ENCODE results near the gene F2R.

Gene F2R

GRCh38 chr5:76690704-76691466, 25.0 kb upstream of the F2R start:
- DNase-seq (ENCODE audit: low read depth in 2 of 2) = no peak

DNA sequence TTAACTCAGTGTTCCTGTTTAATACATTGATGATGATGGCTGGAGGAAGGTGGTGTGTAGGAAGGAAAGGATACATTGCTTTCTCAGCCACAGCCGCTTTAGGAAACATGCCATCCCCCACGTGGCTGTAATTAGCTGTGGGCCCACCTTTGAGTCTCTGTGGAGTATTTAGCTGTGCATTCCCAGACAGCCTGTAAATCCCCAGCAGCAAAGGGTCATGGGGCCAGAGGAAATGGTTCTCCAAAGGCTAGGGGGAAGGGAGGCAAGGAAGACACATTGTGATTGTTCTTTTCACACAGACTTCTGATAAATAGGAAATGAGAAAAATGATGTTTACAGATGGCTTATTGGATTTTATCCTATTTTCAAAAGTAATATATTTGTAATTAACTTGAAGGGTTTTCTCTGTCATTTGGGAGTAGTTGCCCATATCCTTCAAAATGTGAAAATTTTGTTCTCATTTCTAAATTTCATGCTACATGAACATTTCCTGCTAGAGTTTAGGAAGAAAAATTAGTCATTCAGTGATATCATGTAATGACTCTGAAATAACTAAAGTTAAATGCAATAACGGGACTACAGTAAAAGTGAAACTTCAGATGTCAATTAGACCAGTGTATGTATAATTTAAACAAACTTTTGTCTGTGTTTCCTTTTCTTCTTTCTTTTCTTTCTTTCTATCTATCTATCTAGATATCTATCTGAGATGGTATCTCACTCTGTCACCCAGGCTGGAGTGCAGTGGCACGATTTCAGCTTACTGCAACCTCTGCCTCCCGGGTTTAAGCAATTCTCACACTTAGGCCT, 24.3 kb upstream of the F2R start:
- DNase-seq (ENCODE audit: low read depth in 2 of 2) = no peak

- no peak for DNase-seq (ENCODE audit: low read depth in 2 of 2)
These were observed 23.7 kb upstream of the F2R start for GRCh38 chr5:76692274-76692540.

GRCh38 chr5:76692651-76693050, 23.3 kb upstream of the F2R start:
- DNase-seq (ENCODE audit: low read depth in 2 of 2) = no peak

DNA sequence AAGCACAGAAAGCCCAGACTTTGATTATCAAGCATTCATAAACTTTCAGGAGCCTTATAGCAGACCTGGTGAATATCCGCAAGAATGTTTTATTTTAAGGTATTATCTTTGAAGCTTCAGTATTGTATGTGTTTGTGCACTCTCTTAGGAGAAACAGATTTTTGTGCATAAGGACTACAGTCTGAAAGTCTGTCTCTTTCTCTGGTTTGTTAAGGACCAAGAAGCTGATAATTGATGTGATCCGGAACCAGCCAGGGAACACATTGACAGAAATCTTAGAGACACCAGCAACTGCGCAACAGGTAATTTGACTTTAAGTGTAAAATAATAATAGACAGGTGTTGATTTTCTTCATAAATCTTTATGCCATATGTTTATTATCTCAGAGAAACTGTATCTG, 22.8 kb upstream of the F2R start:
- DNase-seq (ENCODE audit: low read depth in 2 of 2) = no peak

GRCh38 chr5:76694317-76694716, 21.6 kb upstream of the F2R start:
- DNase-seq (ENCODE audit: low read depth in 2 of 2) = no peak

DNA sequence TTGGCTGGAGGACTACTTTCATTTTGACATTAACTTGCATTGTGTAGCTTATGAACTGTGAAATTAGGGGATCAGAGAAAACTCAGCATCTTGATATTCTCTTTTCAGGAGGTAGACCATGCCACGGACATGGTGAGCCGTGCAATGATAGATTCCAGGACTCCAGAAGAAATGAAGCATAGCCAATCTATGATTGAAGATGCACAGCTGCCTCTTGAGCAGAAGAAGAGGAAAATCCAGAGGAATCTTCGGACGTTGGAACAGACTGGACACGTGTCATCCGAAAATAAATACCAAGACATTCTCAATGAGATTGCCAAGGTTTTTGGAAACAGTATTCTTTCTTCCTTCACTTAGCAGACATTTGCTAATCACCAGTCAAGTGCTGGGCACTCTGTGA, 20.6 kb upstream of the F2R start:
- no peak for DNase-seq (ENCODE audit: low read depth in 2 of 2)

DNA sequence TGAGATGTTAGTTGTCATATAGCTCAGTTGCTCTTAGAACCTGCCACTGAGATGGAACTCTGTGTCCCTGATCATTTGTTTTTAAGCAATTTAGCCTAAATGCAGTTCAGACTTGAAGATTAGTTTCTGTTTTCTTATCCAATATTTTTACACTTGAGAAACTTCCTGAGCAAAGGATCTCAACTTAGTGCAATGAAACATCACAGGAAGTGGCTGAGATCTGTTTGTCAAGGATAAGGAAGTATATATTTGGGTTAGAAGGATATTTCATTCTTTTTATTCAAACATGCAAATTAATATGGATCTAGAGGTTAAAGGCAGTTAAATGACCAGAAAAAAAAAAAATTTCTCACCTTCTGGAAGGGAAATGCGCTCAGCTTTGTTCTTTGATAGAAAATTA, 19.7 kb upstream of the F2R start:
- DNase-seq (ENCODE audit: low read depth in 2 of 2) = no peak

DNA sequence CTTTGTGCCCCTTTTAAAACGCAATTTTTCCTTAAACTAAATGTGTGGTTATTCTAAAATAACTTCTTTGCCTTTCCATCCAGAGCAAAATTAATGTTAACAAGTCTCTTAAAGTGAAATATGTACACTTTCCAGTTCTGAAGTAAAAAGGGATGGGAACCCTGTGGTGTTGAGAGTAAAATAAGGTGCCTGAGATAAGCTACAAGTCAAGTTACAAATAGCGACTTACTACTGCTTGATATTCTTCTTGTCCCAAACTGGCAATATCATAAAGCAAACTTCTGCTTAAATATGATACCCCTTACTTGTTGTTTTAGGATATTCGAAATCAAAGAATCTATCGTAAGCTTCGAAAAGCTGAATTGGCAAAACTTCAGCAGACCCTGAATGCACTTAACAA, 18.3 kb upstream of the F2R start:
- no peak for DNase-seq (ENCODE audit: low read depth in 2 of 2)

- no peak for DNase-seq (ENCODE audit: low read depth in 2 of 2)
These were observed 15.4 kb upstream of the F2R start for GRCh38 chr5:76700571-76700970.

DNA sequence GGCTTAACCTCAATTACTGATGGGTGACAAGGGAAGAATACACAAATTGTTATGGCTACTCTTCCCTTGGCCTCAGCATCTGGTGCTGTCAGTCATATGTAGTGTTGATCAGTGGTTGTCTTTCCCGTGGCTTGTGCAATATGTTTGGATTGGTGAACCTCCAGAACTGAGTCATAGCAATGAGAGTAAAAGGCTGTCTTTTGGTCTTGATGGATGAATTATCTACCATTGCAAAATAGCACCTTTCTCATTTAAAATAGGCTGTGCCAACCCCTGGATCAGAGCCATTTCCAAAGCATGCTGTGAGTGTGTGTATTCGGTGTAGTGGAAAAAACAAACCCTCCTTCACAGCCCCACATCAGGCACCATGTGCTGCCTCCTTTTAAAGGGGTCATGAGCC, 14.6 kb upstream of the F2R start:
- DNase-seq (ENCODE audit: low read depth in 2 of 2) = no peak

DNA sequence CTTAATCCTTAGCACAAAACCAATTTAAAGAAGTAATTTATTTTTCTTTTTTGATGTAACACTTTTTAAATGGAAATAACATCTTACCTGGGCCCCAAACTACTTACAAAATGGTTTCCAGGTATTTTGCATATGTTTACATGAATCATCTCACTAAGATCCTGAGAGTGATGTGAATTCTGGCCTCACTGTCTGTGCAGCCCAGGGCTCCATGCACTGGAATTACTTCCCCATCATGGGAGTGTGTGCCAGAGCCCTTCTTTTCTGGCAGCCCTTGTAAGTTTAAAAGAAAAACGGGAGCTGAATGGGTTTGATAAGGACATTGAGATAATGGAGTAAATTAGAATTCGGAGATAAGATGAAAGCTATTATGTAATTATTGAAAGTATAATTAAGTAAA, 12.2 kb upstream of the F2R start:
- no peak for DNase-seq (ENCODE audit: low read depth in 2 of 2)

- DNase-seq (ENCODE audit: low read depth in 2 of 2) = no peak
These were observed 11.7 kb upstream of the F2R start for GRCh38 chr5:76704131-76704663.

DNA sequence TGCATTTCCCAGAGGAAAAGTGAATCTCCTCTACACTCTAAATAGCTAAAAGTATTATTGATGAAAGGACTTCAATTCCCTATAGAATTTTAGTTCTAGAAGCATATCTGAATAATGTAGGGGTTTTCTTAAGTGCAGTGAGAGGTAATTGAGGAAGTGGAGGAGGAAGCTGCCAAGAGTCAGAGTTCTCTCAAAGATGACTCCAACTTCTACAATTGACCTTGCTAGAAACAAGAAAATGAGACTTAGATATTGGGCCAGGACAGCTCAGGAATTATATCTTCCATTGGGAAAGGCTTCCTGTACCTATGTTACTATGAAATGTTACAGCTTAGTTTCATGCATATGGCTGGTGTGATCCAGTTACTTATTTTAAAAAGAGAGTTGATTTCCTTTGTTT, 10.4 kb upstream of the F2R start:
- no peak for DNase-seq (ENCODE audit: low read depth in 2 of 2)

DNA sequence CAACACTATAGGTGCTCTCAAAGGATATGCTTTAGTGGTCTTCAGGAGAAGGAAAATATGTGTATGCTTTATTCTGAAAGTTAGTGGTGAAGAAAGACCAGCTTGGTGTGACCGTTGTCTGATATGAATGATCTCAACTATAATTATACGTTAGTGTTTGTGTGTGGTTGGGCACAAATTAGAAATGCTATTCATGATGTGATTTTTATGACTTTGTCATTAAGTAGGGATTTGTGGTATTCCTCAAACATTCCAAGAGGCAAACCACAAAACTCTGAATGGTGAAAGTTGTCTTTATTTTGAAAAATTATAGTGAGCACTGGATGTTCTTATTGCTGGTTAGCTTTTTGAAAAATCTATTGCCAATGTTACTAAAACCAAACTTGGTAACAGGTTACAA, 6.2 kb upstream of the F2R start:
- no peak for DNase-seq (ENCODE audit: low read depth in 2 of 2)

- DNase-seq (ENCODE audit: low read depth in 2 of 2) = no peak
These were observed 4.9 kb upstream of the F2R start for GRCh38 chr5:76710991-76711390.

- DNase-seq (ENCODE audit: low read depth in 2 of 2) = peak in 1 of 2 donors; percentile 16
These were observed 1.0 kb upstream of the F2R start for GRCh38 chr5:76714751-76715485.

GRCh38 chr5:76715486-76715735, 515 bp upstream of the F2R start:
- DNase-seq (ENCODE audit: low read depth in 2 of 2) = no peak

DNA sequence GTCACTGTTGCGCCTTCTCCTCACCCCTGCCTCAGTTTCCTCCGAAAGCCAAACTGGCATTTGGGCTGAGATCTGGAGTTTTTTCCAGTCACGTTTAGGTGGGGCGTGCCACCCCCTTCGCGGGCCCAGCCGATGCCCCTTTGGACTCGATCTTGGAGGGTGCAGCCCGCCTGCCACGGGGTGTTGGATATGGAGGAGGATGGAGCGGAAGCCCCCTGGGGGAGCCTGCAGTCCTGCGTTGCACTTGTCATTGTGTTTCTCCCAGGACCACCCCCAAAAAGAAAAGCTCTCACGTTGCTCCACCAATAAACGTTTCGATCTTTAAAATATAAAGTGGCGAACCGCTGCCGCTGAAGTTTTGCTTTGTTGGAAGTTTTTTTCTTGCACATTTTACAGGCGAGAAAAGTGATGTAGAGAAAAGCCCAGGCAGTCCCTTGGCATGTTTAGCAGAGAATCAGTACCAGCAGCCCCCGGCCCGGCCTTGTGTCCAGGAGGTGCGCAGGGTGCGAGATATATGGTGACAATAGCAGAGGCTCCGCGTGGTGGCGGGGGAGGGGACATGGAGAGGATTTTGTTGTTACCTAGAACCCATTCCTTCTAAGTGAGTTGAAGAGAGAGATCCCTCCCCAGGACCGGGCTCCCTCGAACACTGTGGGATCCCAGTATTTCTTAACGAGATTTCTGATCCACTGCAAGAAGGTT, 681 bp downstream of the F2R start:
- DNase-seq (ENCODE audit: low read depth in 2 of 2) = no peak

DNA sequence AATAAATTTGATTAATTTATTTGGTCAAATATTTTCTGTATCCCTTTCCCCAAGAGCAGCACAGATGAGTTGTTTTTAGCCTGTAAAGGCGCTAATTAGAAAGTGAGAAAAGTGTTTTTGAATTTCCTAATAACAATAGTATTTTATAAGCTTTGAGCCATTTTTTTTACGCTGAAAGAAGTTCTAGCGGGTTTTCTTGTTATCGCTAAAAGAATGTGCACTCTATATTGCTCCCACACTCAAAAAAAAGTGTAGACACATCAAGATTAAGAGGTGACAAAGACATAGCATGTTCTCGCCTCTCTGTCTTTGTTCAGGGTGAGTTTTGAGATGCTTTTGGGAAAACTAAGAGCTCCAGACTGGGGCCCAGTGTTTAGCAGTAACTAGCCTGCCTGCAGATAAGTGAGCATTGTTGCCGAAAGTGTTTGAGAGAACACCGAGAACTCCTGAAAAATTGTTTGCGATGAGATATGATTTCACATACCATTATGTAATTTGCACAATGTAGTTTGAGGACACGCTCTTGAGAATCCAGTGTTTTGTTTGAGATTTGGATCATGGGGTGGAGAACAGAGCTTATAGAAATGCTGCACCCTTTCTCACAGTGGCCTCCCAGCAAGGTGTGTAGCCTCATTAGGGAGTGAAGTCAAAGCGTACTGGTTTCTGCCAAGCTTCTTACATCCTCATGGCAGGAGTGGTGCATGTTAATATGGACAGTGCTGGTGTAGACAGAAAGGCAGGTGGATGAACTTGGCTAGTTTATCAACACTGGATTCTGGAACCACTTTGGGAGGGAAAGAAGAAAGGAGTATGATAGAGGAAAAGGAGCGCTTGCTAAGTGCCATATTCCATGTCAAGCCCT, 1.5 kb downstream of the F2R start:
- DNase-seq (ENCODE audit: low read depth in 2 of 2) = no peak

DNA sequence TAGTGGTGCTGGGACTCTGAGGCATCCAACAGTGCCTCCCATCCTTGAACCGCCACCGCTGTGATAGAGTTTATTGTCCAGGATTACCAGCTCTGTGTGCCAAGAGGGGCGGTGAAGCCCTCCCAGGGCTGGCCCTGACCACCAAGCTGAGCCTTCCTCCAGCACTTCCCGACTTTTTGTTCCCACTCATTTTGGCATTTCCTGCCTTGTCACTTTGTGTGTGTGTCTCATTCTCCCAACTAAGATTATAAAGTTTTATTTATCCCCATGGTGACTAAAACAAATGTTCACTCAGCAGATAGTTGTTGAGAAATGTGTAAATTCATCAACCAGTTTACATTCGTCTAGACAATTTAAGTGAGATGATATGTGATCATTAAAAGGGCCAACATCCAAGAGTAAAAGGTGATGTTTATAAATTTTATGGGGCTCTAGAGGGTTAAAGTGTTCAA, 2.5 kb downstream of the F2R start:
- no peak for DNase-seq (ENCODE audit: low read depth in 2 of 2)

Data from stimulated activated CD8-positive, alpha-beta memory T cell treated with anti-CD3 and anti-CD28 coated beads, Interleukin-15, amount 100 ng/mL, for 48 hours (primary cell).